ENCODE results near the gene IRGC. TPM values are rescaled to one million over a fixed set of nuclear protein-coding genes. Genes with fewer than 3 reads are reported as not detected.

The IRGC gene
- polyA plus RNA-seq, 1 experiment, result not detected

DNA sequence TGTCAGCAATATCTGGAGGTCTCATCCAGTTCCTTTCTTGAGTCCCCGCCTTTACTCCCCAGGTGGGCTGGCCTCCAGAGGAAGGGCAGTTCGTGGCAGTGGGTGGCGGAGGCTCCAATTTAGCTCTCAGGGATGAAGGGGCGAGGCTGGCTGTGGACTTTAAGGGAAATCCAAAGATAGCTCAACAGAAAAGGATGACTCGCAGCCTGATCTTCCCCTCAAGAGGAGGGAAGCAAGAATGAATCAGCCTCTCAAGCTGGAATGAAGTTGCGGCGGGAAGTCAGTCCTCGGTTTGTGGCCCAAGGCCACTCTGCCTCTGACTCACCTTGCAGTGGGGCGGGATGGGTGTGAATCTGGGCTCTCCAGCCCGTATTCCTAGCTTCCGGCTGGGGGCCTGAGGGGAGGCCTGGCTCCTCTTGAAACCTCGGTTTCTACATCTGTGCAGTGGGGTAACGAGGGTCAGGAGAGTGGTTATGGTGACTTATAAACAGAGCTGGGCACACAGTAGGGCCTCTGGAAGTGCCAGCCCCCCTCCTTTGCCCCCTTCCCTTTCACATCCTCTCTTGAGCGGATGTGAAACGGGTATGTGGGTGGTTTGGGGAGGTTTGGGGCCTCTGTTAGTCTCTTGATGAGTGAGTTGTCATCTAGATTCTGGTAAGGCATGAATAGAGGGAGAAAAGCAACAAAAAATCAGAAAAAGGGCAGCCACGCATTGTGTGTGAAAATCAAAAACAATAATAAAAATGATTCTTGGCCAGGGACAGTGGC lies 49.4 kb downstream of the IRGC start:
- ChIA-PET CTCF (interaction anchor here (0.6 to 7.6 kb wide), 9 partner anchors 8 to 44 kb away, joined by 3 to 59 read pairs (median 6); partner anchors contain the start of gene SMG9), POLR2A (interaction anchor here (0.7 to 1.0 kb wide), 2 partner anchors 11 to 12 kb away, joined by 3 read pairs; partner anchors contain the start of gene SMG9)
- peak; percentile 92 for DNase-seq (ENCODE audit: low read depth)
- H3K27me3 ChIP-seq (ENCODE audit: control insufficient read depth, insufficient read depth, low read length), result no peaks in the 10 kb centered on the region
- no peaks in the 10 kb centered on the region for H3K36me3 ChIP-seq (ENCODE audit: control insufficient read depth, insufficient read depth, low read length)
- TF ChIP-seq, protein P1, sequence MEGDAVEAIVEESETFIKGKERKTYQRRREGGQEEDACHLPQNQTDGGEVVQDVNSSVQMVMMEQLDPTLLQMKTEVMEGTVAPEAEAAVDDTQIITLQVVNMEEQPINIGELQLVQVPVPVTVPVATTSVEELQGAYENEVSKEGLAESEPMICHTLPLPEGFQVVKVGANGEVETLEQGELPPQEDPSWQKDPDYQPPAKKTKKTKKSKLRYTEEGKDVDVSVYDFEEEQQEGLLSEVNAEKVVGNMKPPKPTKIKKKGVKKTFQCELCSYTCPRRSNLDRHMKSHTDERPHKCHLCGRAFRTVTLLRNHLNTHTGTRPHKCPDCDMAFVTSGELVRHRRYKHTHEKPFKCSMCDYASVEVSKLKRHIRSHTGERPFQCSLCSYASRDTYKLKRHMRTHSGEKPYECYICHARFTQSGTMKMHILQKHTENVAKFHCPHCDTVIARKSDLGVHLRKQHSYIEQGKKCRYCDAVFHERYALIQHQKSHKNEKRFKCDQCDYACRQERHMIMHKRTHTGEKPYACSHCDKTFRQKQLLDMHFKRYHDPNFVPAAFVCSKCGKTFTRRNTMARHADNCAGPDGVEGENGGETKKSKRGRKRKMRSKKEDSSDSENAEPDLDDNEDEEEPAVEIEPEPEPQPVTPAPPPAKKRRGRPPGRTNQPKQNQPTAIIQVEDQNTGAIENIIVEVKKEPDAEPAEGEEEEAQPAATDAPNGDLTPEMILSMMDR (IDR thresholded peaks at IDR 0.05; ENCODE audit: insufficient read depth, low read depth, low read length), result no peak
- H3K4me3 ChIP-seq (ENCODE audit: low read depth, low read length), result no peak overlapping the region

DNA sequence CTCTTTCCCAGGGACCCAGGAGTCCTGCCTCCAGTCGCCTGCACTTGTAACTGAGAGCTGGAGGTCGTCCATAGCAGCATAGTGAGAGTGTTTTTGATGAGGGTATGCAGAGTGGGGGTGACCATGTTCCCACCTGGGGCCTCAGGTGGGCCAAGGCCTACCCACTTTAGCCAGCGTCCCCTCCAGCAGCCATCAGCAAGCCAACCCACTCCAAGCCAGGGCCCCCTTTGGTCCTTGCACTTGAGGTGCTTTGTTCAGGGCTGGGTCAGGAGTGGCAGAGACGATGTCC lies 50.8 kb downstream of the IRGC start:
- no peaks in the 10 kb centered on the region for H3K36me3 ChIP-seq (ENCODE audit: control insufficient read depth, insufficient read depth, low read length)
- ChIA-PET CTCF (interaction anchor here (0.7 to 7.6 kb wide), 10 partner anchors 9 to 242 kb away, joined by 3 to 59 read pairs (median 4); partner anchors contain the start of gene SMG9), POLR2A (no interaction called here)
- no peaks in the 10 kb centered on the region for H3K27me3 ChIP-seq (ENCODE audit: control insufficient read depth, insufficient read depth, low read length)
- DNase-seq (ENCODE audit: low read depth), result no peak
- no peak overlapping the region for H3K4me3 ChIP-seq (ENCODE audit: low read depth, low read length)
- TF ChIP-seq, protein P1 (IDR thresholded peaks at IDR 0.05; ENCODE audit: insufficient read depth, low read depth, low read length), result no peak

DNA sequence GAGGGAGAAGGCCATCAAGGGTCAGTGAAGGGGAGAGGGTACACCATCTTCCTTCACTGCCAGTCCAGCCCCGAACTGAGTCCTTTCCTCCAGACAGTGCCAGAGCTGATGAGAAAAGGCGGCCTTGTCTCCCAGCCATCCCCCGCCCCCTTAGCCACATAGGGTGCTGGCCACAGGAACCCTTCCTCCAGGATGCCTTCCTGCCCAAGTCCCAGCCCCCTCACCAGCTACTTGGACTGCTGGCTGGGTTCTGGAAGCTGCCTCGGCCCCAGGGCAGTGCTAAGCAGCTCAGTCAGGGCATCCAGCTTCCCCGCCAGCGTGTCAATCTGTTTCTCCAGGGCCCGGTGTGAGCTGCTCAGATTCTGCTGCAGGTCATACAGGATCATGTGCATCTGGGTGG lies 51.4 kb downstream of the IRGC start:
- TF ChIP-seq, protein P1 (IDR thresholded peaks at IDR 0.05; ENCODE audit: insufficient read depth, low read depth, low read length), result no peak
- ChIA-PET POLR2A (no interaction called here), CTCF (interaction anchor here (0.6 to 7.6 kb wide), 7 partner anchors 10 to 243 kb away, joined by 3 to 59 read pairs (median 5); partner anchors contain the start of genes PLAUR and SMG9)
- Histone ChIP-seq H3K27me3 (ENCODE audit: control insufficient read depth, insufficient read depth, low read length) (no peaks in the 10 kb centered on the region), H3K36me3 (ENCODE audit: control insufficient read depth, insufficient read depth, low read length) (no peaks in the 10 kb centered on the region), H3K4me3 (ENCODE audit: low read depth, low read length) (no peak overlapping the region)
- DNase-seq (ENCODE audit: low read depth), result no peak

DNA sequence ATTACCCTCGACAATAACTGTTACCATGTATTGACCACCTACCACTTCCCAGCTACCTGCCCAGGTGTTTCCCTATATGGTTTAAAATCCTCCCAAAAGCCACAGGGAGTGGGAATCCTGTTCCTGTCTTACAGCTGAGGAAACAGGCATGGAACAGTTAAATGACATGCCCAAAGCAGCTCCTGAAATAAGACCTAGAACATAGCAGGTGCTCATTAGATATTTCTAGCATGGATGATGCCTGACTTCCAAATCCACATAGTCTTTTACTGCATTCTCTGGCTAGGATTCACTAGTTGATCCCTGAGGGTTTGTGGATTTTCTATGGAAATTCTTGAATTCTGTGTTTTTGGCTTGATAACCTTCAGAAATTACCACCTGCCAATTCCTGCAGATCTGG lies 51.9 kb downstream of the IRGC start:
- no peaks in the 10 kb centered on the region for H3K27me3 ChIP-seq (ENCODE audit: control insufficient read depth, insufficient read depth, low read length)
- DNase-seq (ENCODE audit: low read depth), result no peak
- no peak overlapping the region for H3K4me3 ChIP-seq (ENCODE audit: low read depth, low read length)
- ChIA-PET CTCF (interaction anchor here (1.2 to 7.6 kb wide), 5 partner anchors 10 to 98 kb away, joined by 3 to 59 read pairs (median 9); partner anchors contain the start of genes PLAUR and SMG9), POLR2A (no interaction called here)
- H3K36me3 ChIP-seq (ENCODE audit: control insufficient read depth, insufficient read depth, low read length), result no peaks in the 10 kb centered on the region
- TF ChIP-seq, protein P1 (IDR thresholded peaks at IDR 0.05; ENCODE audit: insufficient read depth, low read depth, low read length), result no peak

DNA sequence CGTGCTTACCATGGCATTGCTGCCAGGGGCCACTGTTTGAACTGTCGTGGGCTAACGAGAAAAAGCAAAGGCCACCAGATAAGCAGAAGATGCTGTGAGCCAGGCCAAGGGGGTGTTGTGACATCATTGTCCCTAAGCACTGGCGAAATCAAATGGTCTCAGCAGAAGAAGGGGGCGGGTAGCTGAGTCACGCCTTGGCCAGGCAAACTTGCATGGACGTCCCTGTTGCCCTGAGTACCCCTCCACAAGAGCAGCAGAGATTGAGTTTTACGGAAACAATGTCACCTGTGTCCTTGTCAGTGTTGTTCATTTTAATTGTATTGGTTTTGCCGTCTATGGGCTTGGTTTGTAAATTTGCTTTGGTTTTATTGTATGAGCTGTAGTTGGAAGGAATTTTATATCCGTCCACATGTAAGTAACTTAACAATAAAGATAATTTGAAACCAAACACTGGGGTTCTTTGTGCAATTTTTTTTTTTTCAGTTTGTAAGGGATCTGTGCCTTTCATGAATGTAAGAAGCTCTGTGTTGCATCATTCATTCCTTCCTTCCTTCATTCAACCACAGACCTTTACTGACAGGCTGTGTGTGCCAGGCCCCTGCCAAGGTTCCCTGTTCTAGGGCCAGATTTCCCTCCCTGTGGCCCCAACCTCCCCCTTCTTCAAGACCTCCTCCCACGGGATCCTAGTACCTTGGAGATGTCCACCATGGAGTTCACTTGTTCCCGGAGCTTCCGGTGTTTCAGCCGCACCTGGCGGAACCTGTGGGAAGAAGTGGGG lies 52.6 kb downstream of the IRGC start:
- H3K36me3 ChIP-seq (ENCODE audit: control insufficient read depth, insufficient read depth, low read length), result no peaks in the 10 kb centered on the region
- no peaks in the 10 kb centered on the region for H3K27me3 ChIP-seq (ENCODE audit: control insufficient read depth, insufficient read depth, low read length)
- no peak overlapping the region for H3K4me3 ChIP-seq (ENCODE audit: low read depth, low read length)
- TF ChIP-seq, protein P1 (IDR thresholded peaks at IDR 0.05; ENCODE audit: insufficient read depth, low read depth, low read length), result no peak
- POLR2A ChIA-PET, result interaction anchor here (0.6 kb wide), 1 partner anchor 10 kb away, joined by 4 read pairs; no protein-coding TSS in a partner anchor
- CTCF ChIA-PET, result interaction anchor here (0.7 to 7.6 kb wide), 7 partner anchors 10 to 99 kb away, joined by 3 to 59 read pairs (median 4); partner anchors contain the start of genes PLAUR and SMG9
- no peak for DNase-seq (ENCODE audit: low read depth)
